ENCODE measurements around the gene C10orf143.
"Not testable (repeated sequence)": the region's sequence is repeated elsewhere in the genome, so short reads cannot be mapped to it uniquely, and the experiment has no call there.

C10orf143 gene

DNA sequence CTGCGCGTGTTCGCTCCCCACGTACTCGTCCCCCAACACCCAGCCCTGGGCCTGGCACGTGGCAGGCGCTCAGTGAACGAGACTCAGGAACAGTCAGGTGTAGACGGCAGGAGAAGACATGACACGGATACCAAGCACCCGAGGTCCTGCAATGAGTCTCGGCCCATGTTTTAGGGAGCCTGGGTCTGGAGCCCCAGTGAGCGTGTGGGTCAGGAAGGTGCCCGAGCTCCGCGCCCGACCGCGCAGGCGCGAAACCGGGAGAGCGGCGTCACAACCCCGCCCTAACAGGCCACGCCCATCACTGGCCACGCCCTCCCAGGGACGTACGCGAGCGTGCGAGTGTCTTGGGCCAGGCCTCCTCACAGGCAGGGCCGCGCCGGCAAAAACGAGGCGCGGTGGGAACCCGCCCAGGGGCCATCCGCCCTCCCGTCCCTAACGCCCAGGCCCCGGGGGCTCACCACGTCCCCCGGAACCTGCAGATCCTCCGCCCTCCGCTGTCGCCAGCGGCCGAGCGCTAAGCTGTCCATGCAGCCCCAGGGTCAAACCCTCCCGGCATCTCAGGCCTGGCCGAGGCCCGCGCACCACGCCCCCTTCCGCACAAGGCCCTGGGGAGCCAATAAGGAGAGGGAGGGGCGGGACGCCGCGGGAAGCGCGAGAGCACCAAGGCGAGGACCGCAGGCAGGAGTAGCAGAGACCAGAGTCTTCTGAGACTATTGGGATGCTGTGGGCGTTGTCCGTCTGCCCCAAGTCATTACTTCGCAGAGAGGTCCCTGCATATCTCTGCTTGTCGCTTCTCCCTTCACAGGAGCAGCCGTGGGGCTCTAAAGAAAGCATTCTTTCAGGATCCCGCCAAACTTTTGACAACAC lies at the start of gene C10orf143:
Gene C10orf143, minus strand, starts transcription at position 585 of the 867 bp plus-strand sequence. Its CDS starts 58 bp downstream, at position 527.
- DNase-seq (ENCODE audit: low read depth in 3 of 3): peak; percentile 95 to 99 (median 96)

DNA sequence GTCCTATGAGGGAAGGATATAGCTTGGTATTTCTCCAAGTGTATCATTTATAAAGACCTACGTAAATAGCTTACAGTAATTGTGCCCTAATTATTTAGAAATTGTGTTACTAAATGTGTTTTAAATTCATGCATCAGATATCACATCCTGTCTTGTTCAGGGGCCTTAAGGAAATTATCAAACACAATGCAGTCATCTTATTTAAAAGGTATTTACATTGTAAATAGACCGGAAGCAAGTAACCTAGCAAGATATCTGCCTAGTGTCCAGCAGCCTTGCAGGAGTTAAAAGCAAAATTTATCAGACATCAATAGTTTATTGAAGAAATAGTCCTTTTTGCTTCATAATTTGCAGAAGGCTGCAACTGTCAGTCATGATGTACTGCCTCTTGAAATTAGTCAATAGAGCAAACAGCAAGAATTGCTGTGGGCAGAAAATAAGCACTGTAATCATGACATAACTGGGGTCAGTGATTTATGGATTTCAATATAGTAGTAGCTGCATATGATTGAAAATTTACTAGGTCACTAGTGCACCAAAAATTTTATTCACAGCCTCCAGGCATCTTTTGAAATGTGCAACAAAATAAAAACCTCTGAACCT lies 48.7 kb upstream of the C10orf143 start:
- DNase-seq (ENCODE audit: low read depth in 3 of 3): no peak

DNA sequence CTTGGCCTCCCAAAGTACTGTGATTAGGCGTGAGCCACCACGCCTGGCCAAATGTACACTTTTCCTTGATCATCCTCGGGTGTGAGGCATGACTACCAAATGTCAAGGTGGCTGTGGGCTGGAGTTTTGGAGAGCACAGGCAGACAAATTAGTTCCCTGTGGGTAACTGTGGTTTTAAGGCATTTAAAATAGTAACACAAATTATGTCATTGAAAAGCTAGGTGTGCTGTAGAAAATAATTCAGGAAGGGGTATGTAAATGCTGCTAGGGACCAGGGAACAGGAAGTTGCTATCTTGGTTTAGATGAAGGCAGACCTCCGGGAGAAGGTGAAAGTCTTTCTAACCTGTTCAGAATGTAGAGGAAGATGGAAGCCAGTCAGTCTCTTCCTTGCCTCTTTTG lies 35.4 kb upstream of the C10orf143 start:
- DNase-seq (ENCODE audit: low read depth in 3 of 3): no peak

DNA sequence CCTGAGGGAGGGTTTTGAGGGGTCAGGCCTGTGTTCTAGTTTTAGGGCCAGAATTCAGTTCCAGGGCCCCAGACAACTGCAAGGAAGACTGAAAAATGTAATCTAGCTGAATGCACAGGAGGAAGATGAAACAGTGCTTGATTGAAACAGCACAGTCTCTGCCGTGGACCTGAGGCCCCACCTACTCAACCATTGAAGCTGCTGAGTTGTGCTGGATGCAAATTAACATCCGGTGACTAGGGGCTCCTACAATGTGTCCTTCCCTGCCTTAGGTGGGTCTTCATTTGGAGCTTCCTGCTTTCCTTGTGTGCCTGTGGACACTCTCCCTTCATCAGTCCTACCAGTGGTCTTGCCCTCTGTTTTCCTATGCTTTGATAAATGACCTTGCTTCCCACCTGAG lies 31.2 kb upstream of the C10orf143 start:
- DNase-seq (ENCODE audit: low read depth in 3 of 3): no peak

DNA sequence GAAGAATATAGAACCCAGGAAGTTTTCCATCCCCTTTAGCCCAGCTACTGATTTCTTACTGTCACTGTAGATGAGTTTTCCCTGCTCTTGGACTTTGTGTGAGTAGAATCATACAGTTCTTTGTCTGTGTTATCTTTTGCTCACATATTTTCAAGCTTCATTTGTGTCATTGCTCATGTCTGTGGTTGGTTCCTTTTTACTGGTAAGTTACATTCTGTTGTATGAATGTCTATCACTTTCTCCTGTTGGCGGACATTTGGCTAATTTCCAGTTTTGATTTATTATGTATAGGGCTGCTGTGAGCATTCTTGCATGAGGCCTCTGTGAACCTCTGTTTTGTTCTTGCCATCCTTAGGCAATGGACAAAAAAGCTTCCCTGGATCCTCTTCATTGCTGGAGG lies 30.8 kb upstream of the C10orf143 start:
- no peak for DNase-seq (ENCODE audit: low read depth in 3 of 3)

DNA sequence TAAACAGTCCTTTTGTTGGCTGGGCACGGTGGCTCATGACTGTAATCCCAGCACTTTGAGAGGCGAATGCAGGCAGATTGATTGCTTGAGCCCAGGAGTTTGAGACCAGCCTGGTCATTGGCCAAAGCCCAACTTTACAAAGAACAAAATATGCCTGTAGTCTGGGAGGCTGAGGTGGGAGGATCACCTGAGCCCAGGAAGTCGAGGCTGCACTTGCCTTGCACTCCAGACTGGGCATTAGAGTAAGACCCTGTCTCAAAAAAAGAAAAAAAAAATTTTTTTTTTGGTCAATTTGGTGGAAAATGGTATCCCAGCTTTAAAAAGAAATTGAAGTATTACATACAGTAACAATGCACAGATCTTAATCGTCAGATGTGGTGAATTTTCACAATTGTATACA lies 30.4 kb upstream of the C10orf143 start:
- DNase-seq (ENCODE audit: low read depth in 3 of 3): no peak

DNA sequence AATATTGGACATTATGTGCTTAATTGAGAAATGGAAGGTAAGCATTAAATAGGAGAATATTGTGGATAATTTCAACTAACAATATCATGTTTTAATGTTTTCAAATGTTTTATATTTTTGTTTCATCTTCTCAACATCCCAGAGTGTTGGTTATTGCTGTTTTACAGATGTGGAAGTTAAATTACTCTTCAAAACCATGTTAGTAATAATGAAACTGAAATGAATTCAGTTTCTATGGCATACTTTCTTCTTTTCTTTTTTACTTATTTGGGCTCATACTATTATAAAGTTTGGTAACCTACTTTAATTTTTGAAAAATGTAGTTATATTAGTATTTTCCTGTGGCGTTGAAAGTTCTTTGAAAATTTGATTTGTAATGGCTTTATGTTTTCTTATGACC lies 29.8 kb upstream of the C10orf143 start:
- DNase-seq (ENCODE audit: low read depth in 3 of 3): no peak

DNA sequence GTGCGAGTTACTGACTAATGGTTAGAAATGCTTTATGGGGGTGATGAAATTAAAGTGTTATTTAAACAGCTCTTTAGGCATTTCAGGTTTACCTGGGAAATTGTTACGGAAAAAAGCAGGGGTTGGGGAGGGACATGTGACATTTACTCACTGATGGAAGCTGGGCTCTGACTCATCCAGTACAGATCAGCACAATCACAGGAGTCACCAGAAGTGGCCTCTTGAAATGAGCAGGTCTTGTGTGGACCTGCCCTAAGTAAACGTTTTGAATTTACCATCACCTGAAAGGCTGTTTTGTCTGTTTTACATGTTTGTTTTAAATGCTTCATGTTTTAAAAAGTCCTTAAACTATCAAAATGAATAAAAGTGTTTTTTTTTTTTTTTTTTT lies 27.8 kb upstream of the C10orf143 start:
- peak in 1 of 3 experiments; percentile 9 for DNase-seq (ENCODE audit: low read depth in 3 of 3)

DNA sequence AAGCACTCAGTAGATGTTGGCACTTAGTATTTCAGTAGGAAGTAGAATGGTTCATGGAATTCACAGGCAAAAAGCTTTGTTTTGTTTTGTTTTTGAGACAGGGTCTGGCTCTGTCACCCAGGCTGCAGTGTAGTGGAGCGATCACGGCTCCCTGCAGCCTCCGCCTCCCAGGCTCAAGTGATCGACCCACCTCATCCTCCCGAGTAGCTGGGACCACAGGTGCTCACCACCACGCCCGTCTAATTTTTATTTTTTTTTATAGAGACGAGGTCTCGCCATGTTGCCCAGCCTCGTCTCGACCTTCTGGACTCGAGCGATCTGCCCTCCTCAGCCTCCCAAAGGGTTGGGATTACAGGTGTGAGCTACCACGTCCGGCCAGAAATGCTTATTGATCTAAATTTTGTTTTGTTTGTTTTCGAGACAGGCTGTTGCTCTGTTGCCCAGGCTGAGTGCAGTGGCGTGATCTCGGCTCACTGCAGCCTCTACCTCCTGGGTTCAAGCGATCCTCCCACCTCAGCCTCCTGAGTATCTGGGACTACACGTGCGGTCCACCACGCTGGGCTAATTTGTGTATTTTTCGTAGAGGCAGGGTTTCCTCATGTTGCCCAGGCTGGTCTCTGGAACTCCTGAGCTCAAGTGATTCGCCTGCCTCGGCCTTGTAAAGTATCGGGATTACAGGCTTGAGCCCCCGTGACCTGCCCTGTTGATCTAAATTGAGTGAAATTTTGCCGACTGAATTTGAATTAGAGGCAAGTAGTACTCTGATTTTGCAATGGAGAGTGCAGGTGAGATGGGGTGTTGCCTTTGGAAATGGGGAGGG lies 27.2 kb upstream of the C10orf143 start:
- DNase-seq (ENCODE audit: low read depth in 3 of 3): no peak

DNA sequence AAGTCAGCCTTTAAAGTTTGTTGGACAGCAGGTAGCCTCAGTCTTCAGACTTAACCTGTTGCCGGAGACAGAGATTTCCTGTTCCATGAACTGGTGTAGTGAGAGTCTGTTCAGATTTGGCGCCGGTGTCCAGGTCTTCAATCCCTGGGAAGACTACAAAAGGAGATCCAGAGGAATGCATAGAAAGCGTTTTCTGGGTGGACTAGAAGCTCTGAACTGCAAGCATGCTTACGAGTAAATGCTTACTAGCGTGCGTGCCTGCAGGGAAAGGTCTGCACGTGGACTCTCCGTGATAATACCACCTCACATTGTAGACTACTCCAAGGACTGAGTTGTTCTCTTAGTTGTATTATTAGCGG lies 26.4 kb upstream of the C10orf143 start:
- DNase-seq (ENCODE audit: low read depth in 3 of 3): no peak

DNA sequence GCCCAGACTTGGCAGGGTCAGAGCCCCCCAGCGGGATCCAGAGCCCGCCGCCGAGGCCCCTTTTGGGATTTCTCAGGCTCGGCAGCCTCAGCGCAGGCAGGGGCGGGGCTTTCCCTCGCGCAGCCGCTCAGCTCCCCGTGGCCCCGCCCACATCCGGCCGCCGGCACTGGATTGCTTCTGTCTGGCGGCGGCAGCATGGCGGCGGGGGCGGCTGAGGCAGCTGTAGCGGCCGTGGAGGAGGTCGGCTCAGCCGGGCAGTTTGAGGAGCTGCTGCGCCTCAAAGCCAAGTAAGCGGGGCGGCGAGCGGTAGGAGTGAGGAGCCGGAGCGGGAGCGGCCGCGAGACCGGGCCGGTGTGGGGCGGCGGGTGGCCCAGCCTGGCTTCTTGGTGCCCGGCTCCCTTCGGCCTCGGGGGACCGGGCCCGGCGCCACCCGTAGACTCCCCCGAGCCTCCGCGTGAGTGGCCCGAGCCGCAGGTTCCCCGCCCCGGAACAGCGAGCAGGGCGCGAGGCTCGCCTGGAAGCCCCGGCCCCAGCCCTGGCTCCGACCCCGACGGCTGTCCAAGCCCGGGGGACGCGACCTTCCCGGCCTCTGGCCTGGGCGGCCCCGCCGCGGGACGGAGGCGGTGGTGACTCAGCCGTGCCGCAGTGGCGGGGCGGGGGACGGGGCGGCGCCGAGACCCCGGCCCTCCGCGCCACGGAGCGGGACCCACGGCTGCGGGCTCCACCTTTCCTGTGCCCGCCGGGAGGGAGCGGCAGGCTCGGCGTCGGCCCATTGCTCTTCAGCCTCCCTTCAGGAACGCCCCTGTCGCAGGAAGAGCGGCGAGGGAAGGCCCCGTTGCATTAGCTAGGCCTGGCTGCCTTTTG lies 25.8 kb upstream of the C10orf143 start, which contains the start of gene GLRX3:
Gene GLRX3, plus strand, starts transcription at position 166 of the 864 bp plus-strand sequence. Its CDS starts 30 bp downstream, at position 196.
- peak; percentile 77 to 87 (median 80) for DNase-seq (ENCODE audit: low read depth in 3 of 3)

DNA sequence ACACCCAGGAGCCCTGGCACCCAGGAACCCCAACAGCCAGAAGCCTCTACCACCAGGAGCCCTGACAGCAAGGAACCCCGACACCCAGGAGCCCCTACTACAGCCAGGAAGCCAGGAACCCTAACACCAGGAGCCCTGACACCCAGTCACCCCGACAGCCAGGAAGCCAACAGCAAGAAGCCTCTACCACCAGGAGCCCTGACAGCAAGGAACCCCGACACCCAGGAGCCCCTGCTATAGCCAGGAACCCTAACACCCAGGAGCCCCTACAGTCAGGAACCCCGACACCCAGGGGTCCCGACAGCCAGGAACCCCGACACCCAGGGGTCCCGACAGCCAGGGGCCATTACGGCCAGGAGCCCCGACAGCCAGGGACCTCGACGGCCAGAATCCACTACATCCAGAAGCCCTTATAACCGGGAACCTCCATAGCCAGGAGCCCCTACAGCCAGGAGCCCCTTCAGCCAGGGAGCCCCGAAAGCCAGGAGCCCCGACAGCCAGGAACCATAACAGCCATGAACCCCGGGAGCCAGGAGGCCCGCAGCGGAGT lies 25.1 kb upstream of the C10orf143 start:
- no peak for DNase-seq (ENCODE audit: low read depth in 3 of 3)

DNA sequence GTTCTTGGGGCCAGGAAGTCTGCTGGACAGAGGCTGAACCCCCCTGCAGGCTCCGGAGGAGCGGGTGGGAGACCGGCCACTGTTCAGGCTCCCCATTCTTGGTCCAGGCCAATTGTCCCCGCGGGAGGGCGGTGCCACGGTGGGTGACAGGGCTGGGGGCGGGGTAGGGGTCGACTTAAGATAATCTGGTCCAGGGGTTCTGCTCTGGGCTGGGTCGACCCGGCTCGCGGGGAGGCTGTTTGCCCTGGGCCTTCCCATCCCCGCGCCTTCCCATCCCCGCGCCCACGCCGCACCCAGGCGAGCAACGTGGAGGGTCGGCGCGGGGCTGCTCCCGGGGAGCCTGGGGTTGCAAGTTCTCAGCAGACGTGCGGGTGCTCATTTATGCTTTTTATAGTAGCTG lies 18.3 kb upstream of the C10orf143 start:
- no peak for DNase-seq (ENCODE audit: low read depth in 3 of 3)

DNA sequence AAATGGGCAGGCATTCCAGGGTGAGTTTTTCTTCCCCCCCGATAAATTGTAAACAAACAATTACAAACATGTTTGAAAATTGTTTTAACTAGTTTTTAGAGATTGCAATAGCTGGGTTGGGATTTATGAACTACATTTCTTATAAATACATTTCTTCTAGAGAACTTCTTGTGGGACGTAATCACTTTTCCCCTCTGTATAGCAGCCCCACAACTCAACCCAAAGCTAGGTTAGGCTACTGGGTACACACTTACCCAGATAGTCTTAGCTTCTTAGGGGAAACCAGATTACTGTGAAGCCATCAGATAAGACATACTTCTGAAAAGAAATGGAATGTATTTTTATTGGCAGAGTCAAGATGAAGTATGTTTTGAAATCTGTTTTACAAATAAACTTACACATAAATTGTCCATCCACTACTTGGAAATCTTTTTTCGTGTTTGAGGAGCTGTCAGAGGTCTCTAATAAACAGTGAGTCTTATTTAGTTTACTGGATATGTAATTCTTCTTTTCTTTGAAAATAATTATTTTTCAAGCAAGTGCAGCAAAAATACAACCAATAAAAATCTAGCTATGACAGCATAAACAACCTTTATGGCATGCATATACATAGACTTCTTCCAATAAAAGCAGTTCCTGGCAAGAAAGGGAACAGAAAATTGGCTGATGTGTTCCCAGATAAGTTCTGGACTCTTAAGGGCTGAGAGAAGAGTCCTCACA lies 17.6 kb upstream of the C10orf143 start:
- DNase-seq (ENCODE audit: low read depth in 3 of 3): no peak

DNA sequence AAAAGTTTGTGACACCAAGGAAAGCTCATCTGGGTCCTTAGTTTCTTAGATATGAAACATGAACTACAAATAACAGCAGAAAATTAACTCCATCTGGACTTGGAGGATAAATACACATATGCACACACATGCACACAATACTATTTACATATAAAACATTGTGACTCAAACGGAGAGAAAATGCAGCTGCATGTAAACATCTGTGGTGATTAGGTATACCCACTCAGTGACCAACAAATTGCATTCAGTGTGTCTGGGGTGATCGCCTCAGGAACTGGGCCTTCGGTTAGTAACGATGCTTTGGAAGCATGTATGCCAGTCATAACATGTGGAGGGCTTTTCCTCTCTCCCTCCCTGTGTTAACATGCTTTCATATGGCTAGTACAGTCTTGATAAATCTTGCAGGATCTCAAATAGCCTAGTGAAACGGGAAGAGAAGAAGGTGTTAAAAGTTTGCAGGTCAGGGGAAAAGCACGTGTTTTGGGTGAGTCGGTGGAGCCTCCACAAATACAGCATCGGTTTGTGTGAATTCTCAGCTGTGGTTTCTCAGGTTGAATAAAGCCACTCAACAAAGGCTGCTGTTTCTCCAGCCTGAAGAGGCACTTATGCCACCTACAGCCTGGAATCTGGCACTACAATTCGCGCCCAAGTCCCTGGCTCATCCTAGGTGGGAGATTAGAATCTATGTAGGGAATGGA lies 16.9 kb upstream of the C10orf143 start:
- DNase-seq (ENCODE audit: low read depth in 3 of 3): peak in 1 of 3 experiments; percentile 38

DNA sequence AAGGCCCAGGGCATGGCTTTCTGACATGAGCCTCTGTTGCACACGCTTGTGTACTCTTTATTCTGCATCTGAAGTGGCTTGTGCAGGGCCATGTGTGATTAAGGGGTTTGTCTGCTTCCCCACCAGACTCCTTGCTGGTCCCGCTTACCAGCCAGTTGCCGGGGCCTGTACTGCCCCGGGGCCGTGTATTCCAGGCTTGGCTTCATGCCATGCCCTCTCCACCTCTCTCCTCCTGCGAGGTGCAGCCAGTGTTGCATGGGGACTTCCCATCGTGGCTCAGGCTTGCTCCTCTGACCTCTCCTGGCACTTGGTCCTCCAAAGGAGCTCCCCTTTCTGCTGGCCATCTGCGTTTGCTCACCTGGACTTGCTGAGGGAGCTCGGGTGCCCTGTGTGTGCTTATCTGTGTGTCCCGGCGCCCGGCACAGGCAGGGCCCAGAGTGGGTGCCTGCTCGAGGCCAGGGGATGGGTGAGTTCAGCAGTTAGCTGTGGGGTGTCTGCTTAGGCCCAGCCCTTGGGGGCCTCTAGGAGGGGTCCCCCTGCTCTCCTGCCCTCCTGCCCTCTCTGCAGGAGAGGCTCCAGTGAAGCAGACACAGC lies 11.0 kb upstream of the C10orf143 start:
- no peak for DNase-seq (ENCODE audit: low read depth in 3 of 3)

DNA sequence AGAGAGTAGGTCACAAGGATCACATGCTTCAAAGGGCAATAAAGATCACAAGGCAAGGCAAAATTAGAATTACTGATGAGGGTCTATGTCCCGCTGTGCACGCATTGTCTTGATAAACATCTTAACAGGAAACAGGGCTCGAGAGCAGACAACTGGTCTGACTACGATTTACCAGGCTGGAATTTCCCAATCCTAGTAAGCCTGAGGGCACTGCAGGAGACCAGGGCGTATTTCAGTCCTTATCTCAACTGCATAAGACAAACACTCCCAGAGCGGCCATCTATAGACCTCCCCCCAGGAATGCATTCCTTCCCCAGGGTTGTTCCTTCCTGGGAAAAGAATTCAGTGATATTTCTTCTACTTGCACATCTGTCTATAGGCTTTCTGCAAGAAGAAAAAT lies 6.9 kb upstream of the C10orf143 start:
- not testable (repeated sequence) for DNase-seq (ENCODE audit: low read depth in 3 of 3)

DNA sequence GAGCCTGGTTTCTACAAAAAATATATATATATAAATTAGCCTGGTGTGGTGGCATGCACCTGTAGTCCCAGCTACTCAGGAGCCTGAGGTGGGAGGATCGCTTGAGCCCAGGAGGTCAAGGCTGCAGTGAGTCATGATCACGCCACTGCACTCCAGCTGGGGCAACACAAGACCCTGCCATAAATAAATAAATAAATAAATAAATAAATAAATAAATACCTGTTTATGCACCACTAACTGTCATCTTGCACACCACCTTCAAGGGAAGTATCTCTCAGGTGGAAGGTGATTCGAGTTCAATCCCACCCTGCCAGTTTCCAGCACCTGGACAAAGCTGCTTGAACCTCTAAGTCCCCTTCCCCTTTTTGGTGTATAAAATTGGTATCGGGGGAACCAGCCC lies 6.3 kb upstream of the C10orf143 start:
- DNase-seq (ENCODE audit: low read depth in 3 of 3): not testable (repeated sequence)

DNA sequence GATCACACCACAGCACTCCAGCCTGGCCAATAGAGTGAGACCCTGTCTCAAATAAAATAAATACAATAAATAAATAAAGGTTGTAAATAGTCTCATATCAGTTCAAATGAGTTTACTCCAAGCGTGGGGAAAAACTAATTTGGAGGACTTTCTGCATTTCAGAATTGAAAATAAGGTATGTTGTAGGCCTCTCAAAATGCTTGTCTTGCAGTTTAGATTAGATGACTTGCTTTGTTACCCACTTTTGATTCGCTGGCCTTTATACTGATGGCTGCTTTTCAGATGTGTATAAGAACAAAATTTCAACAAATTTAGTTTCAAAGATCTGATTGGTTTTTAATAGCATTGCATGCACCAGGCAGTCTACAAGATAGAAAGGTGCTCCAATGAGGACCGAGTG lies 2.2 kb upstream of the C10orf143 start:
- DNase-seq (ENCODE audit: low read depth in 3 of 3): no peak

DNA sequence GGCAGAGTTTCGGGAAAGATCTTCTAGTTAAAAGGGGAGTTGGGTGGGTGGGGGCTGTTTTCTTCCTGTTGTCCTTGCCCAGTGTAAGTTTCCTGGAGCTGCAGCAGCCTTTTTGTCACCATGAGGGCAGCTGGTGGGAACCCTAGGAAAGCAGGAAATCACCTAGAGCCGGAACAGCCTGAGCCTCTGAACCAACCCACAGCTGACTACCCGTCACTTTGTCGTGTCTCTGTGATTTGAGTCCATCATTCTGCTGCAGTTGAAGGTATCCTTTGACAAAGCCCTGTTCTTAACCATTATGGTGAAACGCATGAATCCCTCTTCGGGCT lies 1.2 kb upstream of the C10orf143 start:
- DNase-seq (ENCODE audit: low read depth in 3 of 3): peak in 1 of 3 experiments; percentile 13

All from stimulated activated CD4-positive, alpha-beta T cell treated with anti-CD3 and anti-CD28 coated beads, TNF-alpha, amount 100 ng/mL, for 24 hours (primary cell).